K562 (cell line): ENCODE results near the gene MLXIPL. TPM values are rescaled to one million over a fixed set of nuclear protein-coding genes. Genes with fewer than 3 reads are reported as not detected.

Source experiments
- FOXP1 ChIP-seq: sonication (generic); formaldehyde crosslinking; IDR thresholded peaks from 2 replicates; pipeline ENCODE4 v1.8.0; 2022; ENCODE audit warnings: mild to moderate bottlenecking, missing genetic modification reagents
- GABPA ChIP-seq: fragments of 200-800 bp; sonication (Bioruptor generic); conservative IDR thresholded peaks from 2 replicates; pipeline ENCODE4 v1.6.1; 2016; ENCODE audit warnings: low read depth, missing genetic modification characterization, missing compliant biosample characterization
- HOXB6 ChIP-seq: fragments of 250-450 bp; sonication (Bioruptor Pico); IDR thresholded peaks from 2 replicates; pipeline ENCODE4 v1.5.1; 2022; ENCODE audit warnings: mild to moderate bottlenecking, borderline replicate concordance
- JUN ChIP-seq, 2 experiments: sonication (generic) in 1 of 2; formaldehyde crosslinking in 1 of 2; IDR thresholded peaks; 2 replicates each; pipeline versions ENCODE4 v1.6.1 to v1.8.0; 2012 to 2022; ENCODE audit warnings: borderline replicate concordance in 2 of 2, mild to moderate bottlenecking in 2 of 2, improper control_type of control experiment in 1 of 2, low read depth in 1 of 2, low read length in 1 of 2, missing genetic modification reagents in 1 of 2
- LCOR ChIP-seq: sonication (generic); formaldehyde crosslinking; IDR thresholded peaks from 2 replicates; pipeline ENCODE4 v1.8.0; 2022; ENCODE audit warnings: mild to moderate bottlenecking, missing genetic modification reagents
- MTA2 ChIP-seq: fragments of 450-650 bp; IDR thresholded peaks from 2 replicates; pipeline ENCODE4 v1.6.1; 2016; ENCODE audit warnings: low read depth
- NFXL1 ChIP-seq: fragments of 450-650 bp; formaldehyde crosslinking; IDR thresholded peaks from 2 replicates; pipeline ENCODE4 v1.4.0; 2021; ENCODE audit warnings: mild to moderate bottlenecking
- RBM15 ChIP-seq: fragments of 200-400 bp; formaldehyde crosslinking; IDR thresholded peaks from 2 replicates; pipeline ENCODE4 v1.6.1; 2018; ENCODE audit warnings: mild to moderate bottlenecking, low read length, moderate library complexity; ENCODE audit not compliant: insufficient read depth
- RCOR1 ChIP-seq, 2 experiments: IDR thresholded peaks; 2 replicates each; pipeline ENCODE4 v1.6.1; 2012; ENCODE audit warnings: low read depth in 2 of 2, low read length in 2 of 2, borderline replicate concordance in 1 of 2, improper control_type of control experiment in 1 of 2
- SOX6 ChIP-seq: fragments of 450-650 bp; IDR thresholded peaks from 2 replicates; pipeline ENCODE4 v1.6.1; 2014; ENCODE audit warnings: mild to moderate bottlenecking
- SP2 ChIP-seq: IDR thresholded peaks from 2 replicates; pipeline ENCODE4 v1.6.1; 2011; ENCODE audit warnings: mild to moderate bottlenecking, low read depth, low read length, moderate library complexity; ENCODE audit not compliant: poor library complexity, severe bottlenecking; ENCODE audit errors: extremely low read depth
- STAT5A ChIP-seq: IDR thresholded peaks from 2 replicates; pipeline ENCODE4 v1.6.1; 2012; ENCODE audit warnings: low read length, inconsistent platforms, borderline replicate concordance
- TARDBP ChIP-seq: fragments of 450-650 bp; IDR thresholded peaks from 2 replicates; pipeline ENCODE4 v1.6.1; 2016
- TRIM24 ChIP-seq, 2 experiments: fragments of 450-650 bp; IDR thresholded peaks; 2 replicates each; pipeline ENCODE4 v1.6.1; 2016
- ZNF561 ChIP-seq: fragments of 450-650 bp; formaldehyde crosslinking; conservative IDR thresholded peaks from 2 replicates; pipeline ENCODE4 v1.4.0; 2020; ENCODE audit warnings: mild to moderate bottlenecking, moderate library complexity
- polyA plus RNA-seq, 8 experiments: library from polyadenylated mRNA; depleted of rRNA in 4 of 8; stranded (reverse) in 5 of 8; unstranded in 3 of 8; fragments of >200 nt; fragmentation: Nextera tagmentation in 2 of 8; fragmentation: Illumina TruSeq in 1 of 8; extraction: Ambion mirVana in 2 of 8; extraction: Trizol in 1 of 8; gene quantifications; 2 replicates each; pipeline versions ENCODE4 v1.2.1 to v1.2.3, GENCODE V29; 2011 to 2014; ENCODE audit warnings: inconsistent platforms in 1 of 8, missing spikeins in 1 of 8
- total RNA-seq, 7 experiments: library from RNA; depleted of rRNA in 6 of 7; stranded (reverse); fragments of >200 nt in 6 of 7; fragmentation: Illumina TruSeq in 2 of 7; extraction: Trizol in 2 of 7; gene quantifications; 2 replicates each; pipeline versions ENCODE4 v1.2.1 to v1.2.3, GENCODE V29; 2011 to 2021; ENCODE audit warnings: low replicate concordance in 1 of 7
- TF ChIP-seq, protein P1 (sequence below), 3 experiments: fragments of 200-800 bp in 1 of 3; sonication (Bioruptor generic) in 1 of 3; sonication (generic) in 1 of 3; formaldehyde crosslinking in 1 of 3; IDR thresholded peaks; 2 replicates each; pipeline versions ENCODE4 v1.6.1 to v1.8.0; 2016 to 2022; ENCODE audit warnings: mild to moderate bottlenecking in 2 of 3, missing compliant biosample characterization in 2 of 3, missing genetic modification characterization in 2 of 3, missing genetic modification reagents in 1 of 3
- TF ChIP-seq, protein P2 (sequence below): conservative IDR thresholded peaks from 2 replicates; pipeline ENCODE4 v1.6.1; 2011; ENCODE audit warnings: low read depth, mild to moderate bottlenecking, low read length; ENCODE audit not compliant: control insufficient read depth
- TF ChIP-seq, protein P3 (sequence below), 2 experiments: fragments of 450-650 bp; formaldehyde crosslinking in 1 of 2; IDR thresholded peaks; 2 replicates each; pipeline versions ENCODE4 v1.4.0 to v1.6.1; 2014 to 2020; ENCODE audit warnings: mild to moderate bottlenecking in 2 of 2, borderline replicate concordance in 1 of 2, low read depth in 1 of 2

MLXIPL gene
- total and polyA plus RNA-seq, 9 of the 15 experiments (the other 6 are each of a cell fraction or from before 2014, with no cell fraction given): 0.11 to 18.4 (median 1.4) TPM

DNA sequence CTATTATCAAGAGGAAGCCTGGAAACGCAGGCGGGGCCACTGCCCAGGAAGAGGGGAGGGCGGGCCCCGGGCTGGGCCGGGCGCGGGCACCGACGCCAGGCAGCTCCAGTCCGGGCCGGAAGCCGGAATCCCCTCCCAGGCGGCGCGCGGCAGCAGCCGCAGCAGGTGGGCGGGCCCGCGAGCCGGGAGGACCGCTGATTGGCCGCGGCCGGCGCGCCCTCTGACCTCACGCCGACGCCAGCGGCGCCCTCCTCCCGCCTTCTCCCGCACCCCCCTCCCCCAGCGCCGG is 67.3 kb downstream of the MLXIPL start (continued):
- TF ChIP-seq, protein P1, sequence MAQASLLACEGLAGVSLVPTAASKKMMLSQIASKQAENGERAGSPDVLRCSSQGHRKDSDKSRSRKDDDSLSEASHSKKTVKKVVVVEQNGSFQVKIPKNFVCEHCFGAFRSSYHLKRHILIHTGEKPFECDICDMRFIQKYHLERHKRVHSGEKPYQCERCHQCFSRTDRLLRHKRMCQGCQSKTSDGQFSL (CRISPR knock-in tag; IDR thresholded peaks at IDR 0.05): no peak
- TF ChIP-seq, protein P1 (tag; IDR thresholded peaks at IDR 0.05): peak in 1 of 2 experiments; percentile 88; a peak in 2 of 4 replicates
- TF ChIP-seq MTA2: no peak
- TF ChIP-seq FOXP1 (CRISPR knock-in tag): no peak
- TF ChIP-seq RBM15: no peak
- TF ChIP-seq RCOR1 (IDR thresholded peaks at IDR 0.05; ENCODE audit: borderline replicate concordance in 1 of 2, low read depth in 2 of 2, low read length in 2 of 2): peak in 1 of 2 experiments; percentile 29; a peak in 1 of 4 replicates
- TF ChIP-seq NFXL1 (CRISPR knock-in tag): no peak
- TF ChIP-seq TRIM24 (IDR thresholded peaks at IDR 0.05): no peak
- TF ChIP-seq LCOR (CRISPR knock-in tag): no peak
- no peak for TF ChIP-seq TARDBP
- peak; percentile 43; the same call in 1 of the 2 replicates for TF ChIP-seq SOX6
- TF ChIP-seq GABPA (tag): peak; percentile 90
- peak; percentile 30 for TF ChIP-seq SP2
- TF ChIP-seq, protein P2, sequence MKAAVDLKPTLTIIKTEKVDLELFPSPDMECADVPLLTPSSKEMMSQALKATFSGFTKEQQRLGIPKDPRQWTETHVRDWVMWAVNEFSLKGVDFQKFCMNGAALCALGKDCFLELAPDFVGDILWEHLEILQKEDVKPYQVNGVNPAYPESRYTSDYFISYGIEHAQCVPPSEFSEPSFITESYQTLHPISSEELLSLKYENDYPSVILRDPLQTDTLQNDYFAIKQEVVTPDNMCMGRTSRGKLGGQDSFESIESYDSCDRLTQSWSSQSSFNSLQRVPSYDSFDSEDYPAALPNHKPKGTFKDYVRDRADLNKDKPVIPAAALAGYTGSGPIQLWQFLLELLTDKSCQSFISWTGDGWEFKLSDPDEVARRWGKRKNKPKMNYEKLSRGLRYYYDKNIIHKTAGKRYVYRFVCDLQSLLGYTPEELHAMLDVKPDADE: peak; percentile 94
- TF ChIP-seq HOXB6 (CRISPR knock-in tag): no peak
- TF ChIP-seq ZNF561 (CRISPR knock-in tag): no peak
- peak; percentile 31; the same call in 1 of the 2 replicates for TF ChIP-seq JUN (IDR thresholded peaks at IDR 0.05; ENCODE audit: borderline replicate concordance, low read depth, low read length)
- no peak for TF ChIP-seq JUN (CRISPR knock-in tag; IDR thresholded peaks at IDR 0.05; ENCODE audit: borderline replicate concordance)
- TF ChIP-seq, protein P3, sequence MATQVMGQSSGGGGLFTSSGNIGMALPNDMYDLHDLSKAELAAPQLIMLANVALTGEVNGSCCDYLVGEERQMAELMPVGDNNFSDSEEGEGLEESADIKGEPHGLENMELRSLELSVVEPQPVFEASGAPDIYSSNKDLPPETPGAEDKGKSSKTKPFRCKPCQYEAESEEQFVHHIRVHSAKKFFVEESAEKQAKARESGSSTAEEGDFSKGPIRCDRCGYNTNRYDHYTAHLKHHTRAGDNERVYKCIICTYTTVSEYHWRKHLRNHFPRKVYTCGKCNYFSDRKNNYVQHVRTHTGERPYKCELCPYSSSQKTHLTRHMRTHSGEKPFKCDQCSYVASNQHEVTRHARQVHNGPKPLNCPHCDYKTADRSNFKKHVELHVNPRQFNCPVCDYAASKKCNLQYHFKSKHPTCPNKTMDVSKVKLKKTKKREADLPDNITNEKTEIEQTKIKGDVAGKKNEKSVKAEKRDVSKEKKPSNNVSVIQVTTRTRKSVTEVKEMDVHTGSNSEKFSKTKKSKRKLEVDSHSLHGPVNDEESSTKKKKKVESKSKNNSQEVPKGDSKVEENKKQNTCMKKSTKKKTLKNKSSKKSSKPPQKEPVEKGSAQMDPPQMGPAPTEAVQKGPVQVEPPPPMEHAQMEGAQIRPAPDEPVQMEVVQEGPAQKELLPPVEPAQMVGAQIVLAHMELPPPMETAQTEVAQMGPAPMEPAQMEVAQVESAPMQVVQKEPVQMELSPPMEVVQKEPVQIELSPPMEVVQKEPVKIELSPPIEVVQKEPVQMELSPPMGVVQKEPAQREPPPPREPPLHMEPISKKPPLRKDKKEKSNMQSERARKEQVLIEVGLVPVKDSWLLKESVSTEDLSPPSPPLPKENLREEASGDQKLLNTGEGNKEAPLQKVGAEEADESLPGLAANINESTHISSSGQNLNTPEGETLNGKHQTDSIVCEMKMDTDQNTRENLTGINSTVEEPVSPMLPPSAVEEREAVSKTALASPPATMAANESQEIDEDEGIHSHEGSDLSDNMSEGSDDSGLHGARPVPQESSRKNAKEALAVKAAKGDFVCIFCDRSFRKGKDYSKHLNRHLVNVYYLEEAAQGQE (IDR thresholded peaks at IDR 0.05; ENCODE audit: borderline replicate concordance): peak; percentile 98
- TF ChIP-seq, protein P3 (CRISPR knock-in tag; IDR thresholded peaks at IDR 0.05; ENCODE audit: low read depth): no peak
- peak; percentile 7; the same call in 1 of the 2 replicates for TF ChIP-seq STAT5A
